Measurements from ENCODE around the gene PML.
A peak's percentile ranks its signal among the peaks of the same experiment; 100 is the strongest.

Gene PML

GRCh38 chr15:73964736-73965093 lies 29.8 kb upstream of the PML start:
- Histone ChIP-seq H3K27me3 (ENCODE audit: insufficient read depth, low read length) (no peaks in the 10 kb centered on the region), H3K9ac (ENCODE audit: low read length) (no peak overlapping the region; the same call in 1 of the 2 replicates), H4K20me1 (ENCODE audit: insufficient read depth, low read length) (no peaks in the 10 kb centered on the region), H3F3A (ENCODE audit: insufficient read depth, low read length) (no peaks in the 10 kb centered on the region), H3K27ac (ENCODE audit: low read depth, low read length, poor library complexity, severe bottlenecking) (no peak overlapping the region), H3K9me2 (ENCODE audit: low read depth, low read length) (no peaks in the 10 kb centered on the region), H3K36me3 (ENCODE audit: insufficient read depth, low read length) (no peaks in the 10 kb centered on the region), H3K4me3 (ENCODE audit: low read depth, low read length, poor library complexity, severe bottlenecking) (peak overlapping the region; percentile 26), H2AFZ (ENCODE audit: low read length) (no peak overlapping the region), H3K4me1 (ENCODE audit: insufficient read depth, low read length, severe bottlenecking) (peaks cover 16% of the 10 kb centered on the region), H3K79me2 (ENCODE audit: insufficient read depth, low read length) (no peaks in the 10 kb centered on the region), H3K4me2 (ENCODE audit: low read length) (peak overlapping the region; percentile 62), H3K9me3 (ENCODE audit: low read length) (no peaks in the 10 kb centered on the region)
- TF ChIP-seq EZH2 (IDR thresholded peaks at IDR 0.05; ENCODE audit: borderline replicate concordance, low read length), result no peak
- peak; percentile 83 for TF ChIP-seq CTCF (IDR thresholded peaks at IDR 0.05; ENCODE audit: low read length)

GRCh38 chr15:73965094-73965757 lies 29.3 kb upstream of the PML start:
- Histone ChIP-seq H3K9me3 (ENCODE audit: low read length) (no peaks in the 10 kb centered on the region), H4K20me1 (ENCODE audit: insufficient read depth, low read length) (no peaks in the 10 kb centered on the region), H3K4me2 (ENCODE audit: low read length) (peak overlapping the region; percentile 62), H3K79me2 (ENCODE audit: insufficient read depth, low read length) (no peaks in the 10 kb centered on the region), H3K27me3 (ENCODE audit: insufficient read depth, low read length) (no peaks in the 10 kb centered on the region), H3K4me3 (ENCODE audit: low read depth, low read length, poor library complexity, severe bottlenecking) (peak overlapping the region; percentile 26), H3K9ac (ENCODE audit: low read length) (no peak overlapping the region; the same call in 1 of the 2 replicates), H2AFZ (ENCODE audit: low read length) (no peak overlapping the region), H3K4me1 (ENCODE audit: insufficient read depth, low read length, severe bottlenecking) (peaks cover 16% of the 10 kb centered on the region), H3F3A (ENCODE audit: insufficient read depth, low read length) (no peaks in the 10 kb centered on the region), H3K27ac (ENCODE audit: low read depth, low read length, poor library complexity, severe bottlenecking) (no peak overlapping the region), H3K9me2 (ENCODE audit: low read depth, low read length) (no peaks in the 10 kb centered on the region), H3K36me3 (ENCODE audit: insufficient read depth, low read length) (no peaks in the 10 kb centered on the region)
- TF ChIP-seq CTCF (IDR thresholded peaks at IDR 0.05; ENCODE audit: low read length), result no peak; the same call in 1 of the 2 replicates
- TF ChIP-seq EZH2 (IDR thresholded peaks at IDR 0.05; ENCODE audit: borderline replicate concordance, low read length), result no peak

GRCh38 chr15:73965758-73966113 lies 28.8 kb upstream of the PML start:
- Histone ChIP-seq H4K20me1 (ENCODE audit: insufficient read depth, low read length) (no peaks in the 10 kb centered on the region), H3K27me3 (ENCODE audit: insufficient read depth, low read length) (no peaks in the 10 kb centered on the region), H3K4me2 (ENCODE audit: low read length) (no peak overlapping the region), H3K9me2 (ENCODE audit: low read depth, low read length) (no peaks in the 10 kb centered on the region), H3K27ac (ENCODE audit: low read depth, low read length, poor library complexity, severe bottlenecking) (no peak overlapping the region), H3K9ac (ENCODE audit: low read length) (no peak overlapping the region), H3F3A (ENCODE audit: insufficient read depth, low read length) (no peaks in the 10 kb centered on the region), H3K4me3 (ENCODE audit: low read depth, low read length, poor library complexity, severe bottlenecking) (no peak overlapping the region), H3K9me3 (ENCODE audit: low read length) (no peaks in the 10 kb centered on the region), H3K36me3 (ENCODE audit: insufficient read depth, low read length) (no peaks in the 10 kb centered on the region), H3K4me1 (ENCODE audit: insufficient read depth, low read length, severe bottlenecking) (peaks cover 16% of the 10 kb centered on the region), H3K79me2 (ENCODE audit: insufficient read depth, low read length) (no peaks in the 10 kb centered on the region), H2AFZ (ENCODE audit: low read length) (no peak overlapping the region)
- TF ChIP-seq EZH2 (IDR thresholded peaks at IDR 0.05; ENCODE audit: borderline replicate concordance, low read length) (no peak), CTCF (IDR thresholded peaks at IDR 0.05; ENCODE audit: low read length) (no peak)

All from OCI-LY1 (cell line).